ENCODE measurements around the gene RBBP4.
"Not testable (repeated sequence)": the region's sequence is repeated elsewhere in the genome, so short reads cannot be mapped to it uniquely, and the experiment has no call there.

The RBBP4 gene

GRCh38 chr1:32696041-32696440 is 45.0 kb downstream of the RBBP4 start:
- no peak overlapping the region for H3K4me2 ChIP-seq (ENCODE audit: low read depth, low read length)
- H3K4me1 ChIP-seq (ENCODE audit: low read length) = no peaks in the 10 kb centered on the region
- DNase-seq = no peak
- no peak overlapping the region for H3K27ac ChIP-seq (ENCODE audit: low read length)
- no peaks in the 10 kb centered on the region for H3K27me3 ChIP-seq (replicated peaks; ENCODE audit: insufficient read depth, low read length)
- no peaks in the 10 kb centered on the region for H3K9me2 ChIP-seq (replicated peaks; ENCODE audit: insufficient read depth, low read length)
- H3K9me3 ChIP-seq (replicated peaks; ENCODE audit: insufficient read depth, low read length) = no peaks in the 10 kb centered on the region
- no peaks in the 10 kb centered on the region for H3K79me2 ChIP-seq (ENCODE audit: low read length)
- no peak overlapping the region for H3K4me3 ChIP-seq (ENCODE audit: low read length)
- no peak overlapping the region for H3K9ac ChIP-seq (ENCODE audit: low read length)
- H3K36me3 ChIP-seq (replicated peaks; ENCODE audit: insufficient read depth, low read length) = no peaks in the 10 kb centered on the region
- no peak overlapping the region for H2AFZ ChIP-seq (ENCODE audit: low read length)
- H4K20me1 ChIP-seq (ENCODE audit: insufficient read depth, low read length) = no peaks in the 10 kb centered on the region
- H3F3A ChIP-seq (ENCODE audit: insufficient read depth, low read length) = no peaks in the 10 kb centered on the region
- TF ChIP-seq CTCF (IDR thresholded peaks at IDR 0.05; ENCODE audit: low read length) (no peak), EZH2phosphoT487 (IDR thresholded peaks at IDR 0.05; ENCODE audit: low read length) (no peak), EZH2 (optimal IDR thresholded peaks at IDR 0.05; ENCODE audit: low read depth, low read length) (no peak)

GRCh38 chr1:32696996-32697395 is 46.0 kb downstream of the RBBP4 start:
- H3K4me1 ChIP-seq (ENCODE audit: low read length); H3F3A ChIP-seq (ENCODE audit: insufficient read depth, low read length); DNase-seq; H3K36me3 ChIP-seq (replicated peaks; ENCODE audit: insufficient read depth, low read length); H3K27me3 ChIP-seq (replicated peaks; ENCODE audit: insufficient read depth, low read length); H3K4me2 ChIP-seq (ENCODE audit: low read depth, low read length); H2AFZ ChIP-seq (ENCODE audit: low read length); H3K79me2 ChIP-seq (ENCODE audit: low read length); H3K4me3 ChIP-seq (ENCODE audit: low read length); H3K9ac ChIP-seq (ENCODE audit: low read length); H3K9me3 ChIP-seq (replicated peaks; ENCODE audit: insufficient read depth, low read length); H4K20me1 ChIP-seq (ENCODE audit: insufficient read depth, low read length); H3K9me2 ChIP-seq (replicated peaks; ENCODE audit: insufficient read depth, low read length); H3K27ac ChIP-seq (ENCODE audit: low read length): not testable (repeated sequence)

GRCh38 chr1:32701421-32701911 is 50.5 kb downstream of the RBBP4 start:
- Histone ChIP-seq H3K36me3 (replicated peaks; ENCODE audit: insufficient read depth, low read length) (no peaks in the 10 kb centered on the region), H3K4me1 (ENCODE audit: low read length) (no peaks in the 10 kb centered on the region), H3K4me2 (ENCODE audit: low read depth, low read length) (no peak overlapping the region), H3K9ac (ENCODE audit: low read length) (no peak overlapping the region), H3K27me3 (replicated peaks; ENCODE audit: insufficient read depth, low read length) (peaks cover 9% of the 10 kb centered on the region; the same call in 1 of the 2 replicates), H3K79me2 (ENCODE audit: low read length) (no peaks in the 10 kb centered on the region), H4K20me1 (ENCODE audit: insufficient read depth, low read length) (no peaks in the 10 kb centered on the region), H2AFZ (ENCODE audit: low read length) (no peak overlapping the region), H3K27ac (ENCODE audit: low read length) (no peak overlapping the region), H3K9me2 (replicated peaks; ENCODE audit: insufficient read depth, low read length) (no peaks in the 10 kb centered on the region), H3F3A (ENCODE audit: insufficient read depth, low read length) (no peaks in the 10 kb centered on the region), H3K4me3 (ENCODE audit: low read length) (no peak overlapping the region), H3K9me3 (replicated peaks; ENCODE audit: insufficient read depth, low read length) (no peaks in the 10 kb centered on the region)
- DNase-seq = no peak
- TF ChIP-seq EZH2phosphoT487 (IDR thresholded peaks at IDR 0.05; ENCODE audit: low read length) (no peak), CTCF (IDR thresholded peaks at IDR 0.05; ENCODE audit: low read length) (no peak), EZH2 (optimal IDR thresholded peaks at IDR 0.05; ENCODE audit: low read depth, low read length) (no peak)

GRCh38 chr1:32701951-32702598 is 51.1 kb downstream of the RBBP4 start:
- H3K27me3 ChIP-seq (replicated peaks; ENCODE audit: insufficient read depth, low read length) = peaks cover 9% of the 10 kb centered on the region; the same call in 1 of the 2 replicates
- no peaks in the 10 kb centered on the region for H4K20me1 ChIP-seq (ENCODE audit: insufficient read depth, low read length)
- DNase-seq = no peak
- H3K4me1 ChIP-seq (ENCODE audit: low read length) = no peaks in the 10 kb centered on the region
- H2AFZ ChIP-seq (ENCODE audit: low read length) = no peak overlapping the region
- H3K36me3 ChIP-seq (replicated peaks; ENCODE audit: insufficient read depth, low read length) = no peaks in the 10 kb centered on the region
- H3K9me3 ChIP-seq (replicated peaks; ENCODE audit: insufficient read depth, low read length) = no peaks in the 10 kb centered on the region
- no peak for TF ChIP-seq CTCF (IDR thresholded peaks at IDR 0.05; ENCODE audit: low read length)
- no peak for TF ChIP-seq EZH2 (optimal IDR thresholded peaks at IDR 0.05; ENCODE audit: low read depth, low read length)
- TF ChIP-seq EZH2phosphoT487 (IDR thresholded peaks at IDR 0.05; ENCODE audit: low read length) = no peak
- no peak overlapping the region for H3K4me3 ChIP-seq (ENCODE audit: low read length)
- H3F3A ChIP-seq (ENCODE audit: insufficient read depth, low read length) = no peaks in the 10 kb centered on the region
- H3K27ac ChIP-seq (ENCODE audit: low read length) = no peak overlapping the region
- no peaks in the 10 kb centered on the region for H3K9me2 ChIP-seq (replicated peaks; ENCODE audit: insufficient read depth, low read length)
- no peak overlapping the region for H3K4me2 ChIP-seq (ENCODE audit: low read depth, low read length)
- no peak overlapping the region for H3K9ac ChIP-seq (ENCODE audit: low read length)
- no peaks in the 10 kb centered on the region for H3K79me2 ChIP-seq (ENCODE audit: low read length)
